ENCODE results near the gene OGDH.

Gene OGDH

GRCh38 chr7:44580945-44581878 is 25.2 kb upstream of the OGDH start:
- TF ChIP-seq CTCF (IDR thresholded peaks at IDR 0.05; ENCODE audit: control insufficient read depth, insufficient read depth, low read depth, low read length, missing control alignments): no peak
- DNase-seq (ENCODE audit: low read depth): no peak
- peak overlapping the region; percentile 88 for H3K4me3 ChIP-seq (ENCODE audit: control insufficient read depth, low read depth, low read length)

- TF ChIP-seq CTCF (IDR thresholded peaks at IDR 0.05; ENCODE audit: control insufficient read depth, insufficient read depth, low read depth, low read length, missing control alignments): no peak
- H3K4me3 ChIP-seq (ENCODE audit: control insufficient read depth, low read depth, low read length): peak within 1 kb of the TSS; percentile 88
- DNase-seq (ENCODE audit: low read depth): peak; percentile 93
Observed at GRCh38 chr7:44581879-44582603, 24.4 kb upstream of the OGDH start, which contains the start of gene TMED4. TMED4 (minus strand) TSS chr7:44582231; CDS start chr7:44582206, 25 bp downstream.

GRCh38 chr7:44583146-44583865 is 23.1 kb upstream of the OGDH start:
- no peak for DNase-seq (ENCODE audit: low read depth)
- TF ChIP-seq CTCF (IDR thresholded peaks at IDR 0.05; ENCODE audit: control insufficient read depth, insufficient read depth, low read depth, low read length, missing control alignments): no peak
- H3K4me3 ChIP-seq (ENCODE audit: control insufficient read depth, low read depth, low read length): peak overlapping the region; percentile 88

GRCh38 chr7:44587843-44588711 is 18.4 kb upstream of the OGDH start:
- peak; percentile 65 for TF ChIP-seq CTCF (IDR thresholded peaks at IDR 0.05; ENCODE audit: control insufficient read depth, insufficient read depth, low read depth, low read length, missing control alignments)
- DNase-seq (ENCODE audit: low read depth): peak; percentile 39
- H3K4me3 ChIP-seq (ENCODE audit: control insufficient read depth, low read depth, low read length): no peak overlapping the region

- TF ChIP-seq CTCF (IDR thresholded peaks at IDR 0.05; ENCODE audit: control insufficient read depth, insufficient read depth, low read depth, low read length, missing control alignments): no peak
Observed at GRCh38 chr7:44590910-44591309, 15.5 kb upstream of the OGDH start.

More at GRCh38 chr7:44590910-44591309, 15.5 kb upstream of the OGDH start:
- no peak for DNase-seq (ENCODE audit: low read depth)
- H3K4me3 ChIP-seq (ENCODE audit: control insufficient read depth, low read depth, low read length): no peak overlapping the region

Measured in AG09309 (cell line).